IMR-90 (cell line): Measurements from ENCODE around the gene HES7. TPM values are rescaled to one million over a fixed set of nuclear protein-coding genes. Genes with fewer than 3 reads are reported as not detected.

Source experiments
- ATAC-seq: fragments of 200-7000 bp; cut with Tn5 transposase; 2 replicates; pipeline ENCODE4 v1.9.1; 2020; ENCODE audit warnings: low read depth, mild to moderate bottlenecking, moderate library complexity
- BruUV-seq: library from RNA; stranded (reverse); fragments of 400-500 nt; replicated peaks from 2 replicates; lab custom pipeline; 2021; lab: Mats Ljungman, UMichigan
- CTCF ChIA-PET: fragments of 300-600 bp; formaldehyde crosslinking; extraction: SDS; loops from one replicate; lab custom pipeline; 2021; ENCODE audit warnings: antibody characterized with exemption; lab: Yijun Ruan, JAX
- POLR2A ChIA-PET: fragments of 300-600 bp; sonication (Branson Sonifier 250); formaldehyde crosslinking; loops from one replicate; lab custom pipeline; 2022; ENCODE audit warnings: antibody characterized with exemption; ENCODE audit not compliant: unreplicated experiment; lab: Charles Lee
- DNase-seq: peaks from one replicate; pipeline ENCODE4 v3.0.0; 2013
- H2AFZ ChIP-seq: replicated peaks from 2 replicates; pipeline ENCODE3; 2013; ENCODE audit warnings: low read length, mild to moderate bottlenecking; ENCODE audit not compliant: poor library complexity
- H2AK5ac ChIP-seq: 2 replicates; pipeline ENCODE4 v1.6.1; 2013; ENCODE audit warnings: low read depth, low read length, inconsistent platforms
- H2AK9ac ChIP-seq: replicated peaks from 2 replicates; pipeline ENCODE3; 2013; ENCODE audit warnings: mild to moderate bottlenecking, low read depth, low read length, moderate library complexity; ENCODE audit not compliant: poor library complexity
- H2BK120ac ChIP-seq: 2 replicates; pipeline ENCODE4 v1.6.1; 2013; ENCODE audit warnings: low read depth, low read length, inconsistent platforms
- H2BK15ac ChIP-seq: 3 replicates; pipeline ENCODE4 v1.6.1; 2013; ENCODE audit warnings: low read depth, low read length, inconsistent platforms
- H2BK20ac ChIP-seq: 2 replicates; pipeline ENCODE4 v1.6.1; 2013; ENCODE audit warnings: low read depth, mild to moderate bottlenecking, inconsistent platforms, low read length, moderate library complexity
- H2BK5ac ChIP-seq: 2 replicates; pipeline ENCODE4 v1.6.1; 2013; ENCODE audit warnings: mild to moderate bottlenecking, low read depth, low read length, inconsistent platforms; ENCODE audit not compliant: poor library complexity, severe bottlenecking
- H3K14ac ChIP-seq: replicated peaks from 2 replicates; pipeline ENCODE4 v1.6.1; 2013; ENCODE audit warnings: low read depth, low read length, inconsistent platforms
- H3K18ac ChIP-seq: 2 replicates; pipeline ENCODE4 v1.6.1; 2013; ENCODE audit warnings: low read depth, low read length, control low read depth
- H3K23ac ChIP-seq: 2 replicates; pipeline ENCODE4 v1.6.1; 2013; ENCODE audit warnings: low read depth, low read length, inconsistent platforms
- H3K27ac ChIP-seq: 2 replicates; pipeline ENCODE4 v1.5.1; 2013; ENCODE audit warnings: mild to moderate bottlenecking, control low read depth, low read length; ENCODE audit not compliant: insufficient read depth
- H3K27me3 ChIP-seq: 2 replicates; pipeline ENCODE4 v1.6.1; 2013; ENCODE audit warnings: low read length; ENCODE audit not compliant: control insufficient read depth, insufficient read depth
- H3K36me3 ChIP-seq: 2 replicates; pipeline ENCODE4 v1.6.1; 2013; ENCODE audit warnings: low read length, mixed read lengths; ENCODE audit not compliant: control insufficient read depth, insufficient read depth
- H3K4ac ChIP-seq: 2 replicates; pipeline ENCODE4 v1.6.1; 2013; ENCODE audit warnings: low read depth, low read length, inconsistent platforms
- H3K4me1 ChIP-seq: 2 replicates; pipeline ENCODE4 v1.6.1; 2013; ENCODE audit warnings: low read length, mixed read lengths; ENCODE audit not compliant: control insufficient read depth, insufficient read depth
- H3K4me2 ChIP-seq: 2 replicates; pipeline ENCODE4 v1.6.1; 2013; ENCODE audit warnings: low read depth, mild to moderate bottlenecking, control low read depth, low read length, moderate library complexity
- H3K4me3 ChIP-seq: 2 replicates; pipeline ENCODE4 v1.5.1; 2013; ENCODE audit warnings: low read depth, mild to moderate bottlenecking, control low read depth, low read length, moderate library complexity; ENCODE audit not compliant: insufficient read depth
- H3K56ac ChIP-seq: 2 replicates; pipeline ENCODE4 v1.6.1; 2013; ENCODE audit warnings: low read length, inconsistent platforms; ENCODE audit not compliant: insufficient read depth; ENCODE audit errors: extremely low read depth
- H3K79me1 ChIP-seq, 2 experiments: 2 replicates each; pipeline ENCODE4 v1.6.1; 2013; ENCODE audit warnings: low read length in 2 of 2, inconsistent platforms in 1 of 2, low read depth in 1 of 2
- H3K9ac ChIP-seq: 2 replicates; pipeline ENCODE4 v1.6.1; 2013; ENCODE audit warnings: low read depth, low read length, control low read depth
- H3K9me1 ChIP-seq: 2 replicates; pipeline ENCODE4 v1.6.1; 2013; ENCODE audit warnings: low read length, inconsistent platforms; ENCODE audit not compliant: insufficient read depth
- H3K9me3 ChIP-seq: 2 replicates; pipeline ENCODE4 v1.6.1; 2013; ENCODE audit warnings: low read length; ENCODE audit not compliant: control insufficient read depth, insufficient read depth
- H4K20me1 ChIP-seq: 2 replicates; pipeline ENCODE4 v1.6.1; 2013; ENCODE audit warnings: low read length, inconsistent platforms; ENCODE audit not compliant: insufficient read depth
- H4K5ac ChIP-seq: 2 replicates; pipeline ENCODE4 v1.6.1; 2013; ENCODE audit warnings: mild to moderate bottlenecking, low read depth, low read length, control low read depth
- H4K8ac ChIP-seq, 2 experiments: 2 replicates each; pipeline ENCODE4 v1.6.1; 2013; ENCODE audit warnings: low read depth in 2 of 2, low read length in 2 of 2, control low read depth in 1 of 2, inconsistent platforms in 1 of 2
- H4K91ac ChIP-seq: 2 replicates; pipeline ENCODE4 v1.6.1; 2013; ENCODE audit warnings: low read depth, low read length, inconsistent platforms; ENCODE audit not compliant: insufficient read depth
- BHLHE40 ChIP-seq: fragments of 150-350 bp; IDR thresholded peaks from 2 replicates; pipeline ENCODE4 v1.6.1; 2016; ENCODE audit warnings: mild to moderate bottlenecking, low read depth, low read length
- CEBPB ChIP-seq: IDR thresholded peaks from 2 replicates; pipeline ENCODE4 v1.6.1; 2012; ENCODE audit warnings: low read depth, low read length, improper control_type of control experiment
- CHD1 ChIP-seq: IDR thresholded peaks from 2 replicates; pipeline ENCODE4 v1.6.1; 2012; ENCODE audit warnings: low read depth, low read length, improper control_type of control experiment
- ELK1 ChIP-seq: fragments of 150-350 bp; IDR thresholded peaks from 2 replicates; pipeline ENCODE4 v1.6.1; 2016; ENCODE audit warnings: low read depth, mild to moderate bottlenecking, low read length, moderate library complexity, borderline replicate concordance
- FOS ChIP-seq: fragments of 150-350 bp; IDR thresholded peaks from 2 replicates; pipeline ENCODE4 v1.6.1; 2016; ENCODE audit warnings: low read depth, low read length
- MAFK ChIP-seq: IDR thresholded peaks from 2 replicates; pipeline ENCODE4 v1.6.1; 2012; ENCODE audit warnings: low read depth, low read length, improper control_type of control experiment
- MXI1 ChIP-seq: IDR thresholded peaks from 2 replicates; pipeline ENCODE4 v1.6.1; 2012; ENCODE audit warnings: low read depth, mild to moderate bottlenecking, low read length, moderate library complexity, borderline replicate concordance
- POLR2A ChIP-seq: IDR thresholded peaks from 2 replicates; pipeline ENCODE4 v1.6.1; 2012; ENCODE audit warnings: mild to moderate bottlenecking, low read depth, low read length
- RAD21 ChIP-seq: IDR thresholded peaks from 2 replicates; pipeline ENCODE4 v1.6.1; 2012; ENCODE audit warnings: low read length, improper control_type of control experiment
- RCOR1 ChIP-seq: IDR thresholded peaks from 2 replicates; pipeline ENCODE4 v1.6.1; 2012; ENCODE audit warnings: mild to moderate bottlenecking, low read length, improper control_type of control experiment; ENCODE audit not compliant: insufficient replicate concordance
- RFX5 ChIP-seq: IDR thresholded peaks from 2 replicates; pipeline ENCODE4 v1.8.0; 2012; ENCODE audit warnings: low read depth, mild to moderate bottlenecking, low read length, moderate library complexity
- SMC3 ChIP-seq: fragments of 150-350 bp; IDR thresholded peaks from 2 replicates; pipeline ENCODE4 v1.6.1; 2016; ENCODE audit warnings: low read depth, mild to moderate bottlenecking, antibody characterized with exemption, low read length, moderate library complexity
- WGBS, 2 experiments: methylation state at CpG; one replicate each; pipeline versions ENCODE4 v1.1.5 to v1.1.7; 2013; ENCODE audit warnings: missing lambda C conversion rate in 2 of 2; ENCODE audit not compliant: insufficient read length in 1 of 2; ENCODE audit errors: extremely low coverage in 2 of 2; 5-methylcytosine and 5-hydroxymethylcytosine counted together
- dilution Hi-C: fragments of 300-500 bp; cut with HindIII; formaldehyde crosslinking; loops from one replicate; pipeline ENCODE4 v1.14.3; 2018; ENCODE audit warnings: low sequenced_read_pairs; ENCODE audit not compliant: unreplicated experiment
- in situ Hi-C: fragments of 300-500 bp; cut with MboI; formaldehyde crosslinking; loops from 3 replicates; pipeline ENCODE4 v1.14.3; 2019; ENCODE audit warnings: low sequenced_read_pairs, inconsistent platforms, mixed read lengths
- intact Hi-C: fragments of 100-400 bp; cut with micrococcal nuclease; formaldehyde crosslinking; loops from 2 replicates; pipeline ENCODE4 v1.10.0; 2022
- polyA plus RNA-seq, 3 experiments: library from polyadenylated mRNA; depleted of rRNA; stranded (reverse); fragments of >200 nt; gene quantifications; 2 replicates each; pipeline ENCODE4 v1.2.3, GENCODE V29; 2012; ENCODE audit warnings: low replicate concordance in 1 of 3
- total RNA-seq: library from RNA; depleted of rRNA; stranded (reverse); fragments of >200 nt; gene quantifications from 2 replicates; pipeline ENCODE4 v1.2.3, GENCODE V29; 2012
- TF ChIP-seq, protein P1 (sequence below): conservative IDR thresholded peaks from 2 replicates; pipeline ENCODE4 v1.5.1; 2012; ENCODE audit warnings: mild to moderate bottlenecking, low read depth, low read length, improper control_type of control experiment

The HES7 gene
- total and polyA plus RNA-seq, 2 of the 4 experiments (the other 2 are of a cell fraction): 0.43 TPM; not detected in 1

GRCh38 chr17:8073627-8074484 is 50.0 kb downstream of the HES7 start:
- POLR2A ChIA-PET: no interaction called here
- H3K27me3 ChIP-seq: peaks cover 82% of the 10 kb centered on the region
- H3K4ac ChIP-seq: no peak overlapping the region
- H4K20me1 ChIP-seq: no peaks in the 10 kb centered on the region
- no peaks in the 10 kb centered on the region for H3K9me3 ChIP-seq
- CTCF ChIA-PET: interaction anchor here (1.1 to 1.8 kb wide), 6 partner anchors 10 to 83 kb away, joined by 3 to 16 read pairs (median 5); partner anchors contain the start of gene ALOXE3
- no peaks in the 10 kb centered on the region for H3K9me1 ChIP-seq
- no peak overlapping the region for H2BK5ac ChIP-seq
- no peak overlapping the region for H2BK15ac ChIP-seq
- no TSS peak for BruUV-seq
- H2BK20ac ChIP-seq: no peak overlapping the region
- DNase-seq: peak; percentile 49
- no peak overlapping the region for H3K14ac ChIP-seq
- H2AK9ac ChIP-seq: no peak overlapping the region
- H3K18ac ChIP-seq: no peak overlapping the region
- H4K91ac ChIP-seq: no peak overlapping the region
- no peak overlapping the region for H3K56ac ChIP-seq
- H3K9ac ChIP-seq: no peak overlapping the region
- dilution Hi-C loops (no loop called here), in situ Hi-C loops (loop anchor here (5.0 kb wide), 1 partner anchor 43 kb away; the partner anchor contains the start of gene ALOXE3), intact Hi-C loops (no loop called here)
- H3K4me1 ChIP-seq: no peaks in the 10 kb centered on the region
- TF ChIP-seq FOS (no peak), ELK1 (no peak), BHLHE40 (no peak; the same call in 1 of the 2 replicates), MAFK (no peak), CHD1 (no peak), RCOR1 (no peak), RAD21 (peak; percentile 37), RFX5 (no peak), SMC3 (peak; percentile 39; the same call in 1 of the 2 replicates), POLR2A (no peak), MXI1 (no peak), CEBPB (no peak)
- TF ChIP-seq, protein P1, sequence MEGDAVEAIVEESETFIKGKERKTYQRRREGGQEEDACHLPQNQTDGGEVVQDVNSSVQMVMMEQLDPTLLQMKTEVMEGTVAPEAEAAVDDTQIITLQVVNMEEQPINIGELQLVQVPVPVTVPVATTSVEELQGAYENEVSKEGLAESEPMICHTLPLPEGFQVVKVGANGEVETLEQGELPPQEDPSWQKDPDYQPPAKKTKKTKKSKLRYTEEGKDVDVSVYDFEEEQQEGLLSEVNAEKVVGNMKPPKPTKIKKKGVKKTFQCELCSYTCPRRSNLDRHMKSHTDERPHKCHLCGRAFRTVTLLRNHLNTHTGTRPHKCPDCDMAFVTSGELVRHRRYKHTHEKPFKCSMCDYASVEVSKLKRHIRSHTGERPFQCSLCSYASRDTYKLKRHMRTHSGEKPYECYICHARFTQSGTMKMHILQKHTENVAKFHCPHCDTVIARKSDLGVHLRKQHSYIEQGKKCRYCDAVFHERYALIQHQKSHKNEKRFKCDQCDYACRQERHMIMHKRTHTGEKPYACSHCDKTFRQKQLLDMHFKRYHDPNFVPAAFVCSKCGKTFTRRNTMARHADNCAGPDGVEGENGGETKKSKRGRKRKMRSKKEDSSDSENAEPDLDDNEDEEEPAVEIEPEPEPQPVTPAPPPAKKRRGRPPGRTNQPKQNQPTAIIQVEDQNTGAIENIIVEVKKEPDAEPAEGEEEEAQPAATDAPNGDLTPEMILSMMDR: peak; percentile 80
- no peak overlapping the region for H2AK5ac ChIP-seq
- H4K8ac ChIP-seq: no peak overlapping the region
- H2AFZ ChIP-seq: peak overlapping the region; percentile 73
- H3K4me3 ChIP-seq: no peak overlapping the region
- no peak overlapping the region for H4K5ac ChIP-seq
- ATAC-seq: peak; percentile 91
- H3K79me1 ChIP-seq: no peaks in the 10 kb centered on the region
- H3K36me3 ChIP-seq: no peaks in the 10 kb centered on the region
- H3K4me2 ChIP-seq: no peak overlapping the region
- WGBS, 2 experiments: 5% methylated on average over 12 of the region's 28 CpGs; no CpG with 5 or more reads in 1 of the 2 experiments
- no peak overlapping the region for H2BK120ac ChIP-seq
- H3K27ac ChIP-seq: no peak overlapping the region
- no peak overlapping the region for H3K23ac ChIP-seq
